Breast epithelium (tissue), 3 donors: ENCODE results near the gene TMEM212.
"Not testable (repeated sequence)": the region's sequence is repeated elsewhere in the genome, so short reads cannot be mapped to it uniquely, and the experiment has no call there.

ENCODE experiments used
- CTCF ChIP-seq, 3 donors: fragments of 450-650 bp; IDR thresholded peaks; one replicate each; pipeline ENCODE4 v1.5.1; 2016 to 2017; ENCODE audit warnings: antibody characterized with exemption in 3 of 3, mild to moderate bottlenecking in 3 of 3, moderate library complexity in 3 of 3
- POLR2A ChIP-seq: fragments of 450-650 bp; IDR thresholded peaks from one replicate; pipeline ENCODE4 v1.6.1; 2016; ENCODE audit warnings: antibody characterized with exemption, mild to moderate bottlenecking, moderate library complexity
- POLR2AphosphoS5 ChIP-seq, 3 donors: sonication (generic); formaldehyde crosslinking; IDR thresholded peaks; one replicate each; pipeline ENCODE4 v1.6.1; 2017; ENCODE audit warnings: antibody characterized with exemption in 3 of 3

GRCh38 chr3:171858770-171859169 lies 15.6 kb downstream of the TMEM212 start:
- TF ChIP-seq CTCF (IDR thresholded peaks at IDR 0.05); POLR2A; POLR2AphosphoS5 (IDR thresholded peaks at IDR 0.05): not testable (repeated sequence)
